GM18499 (cell line): ENCODE measurements around the gene ARFGEF3.
"Not testable (repeated sequence)": the region's sequence is repeated elsewhere in the genome, so short reads cannot be mapped to it uniquely, and the experiment has no call there.

Experiments
- ATAC-seq: cut with Tn5 transposase; IDR thresholded peaks from one replicate; pipeline ENCODE4 v1.9.1; 2021; ENCODE audit warnings: moderate number of reproducible peaks; ENCODE audit not compliant: insufficient read depth, unreplicated experiment

The ARFGEF3 gene

DNA sequence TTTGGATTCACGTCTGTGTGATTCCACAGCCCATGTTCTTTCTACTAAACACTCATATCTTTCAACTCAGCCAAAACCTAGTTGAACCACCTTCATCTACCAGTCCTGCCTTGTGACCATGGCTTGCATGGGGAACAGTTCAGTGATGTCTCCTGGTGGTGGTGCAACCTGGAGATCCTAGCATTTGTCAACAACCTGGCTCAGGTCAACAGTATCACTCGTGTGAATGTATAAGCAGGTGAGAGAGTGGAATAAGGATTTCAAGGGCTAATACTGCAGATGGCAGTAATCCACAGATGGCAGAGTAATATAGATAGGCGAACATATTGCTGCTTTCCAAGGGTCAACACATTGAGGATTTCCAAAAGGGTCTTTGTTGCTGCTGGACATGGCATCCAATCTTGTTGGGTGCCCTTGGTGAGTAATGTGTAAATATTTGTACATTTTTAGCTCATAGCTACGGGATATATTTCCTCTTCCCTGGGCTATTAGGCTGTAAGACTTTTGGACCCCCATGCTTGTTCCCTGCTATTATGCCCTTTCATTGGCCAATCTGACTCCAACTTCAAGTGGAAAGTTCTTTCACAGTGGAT is 43.1 kb downstream of the ARFGEF3 start:
- ATAC-seq: no peak

DNA sequence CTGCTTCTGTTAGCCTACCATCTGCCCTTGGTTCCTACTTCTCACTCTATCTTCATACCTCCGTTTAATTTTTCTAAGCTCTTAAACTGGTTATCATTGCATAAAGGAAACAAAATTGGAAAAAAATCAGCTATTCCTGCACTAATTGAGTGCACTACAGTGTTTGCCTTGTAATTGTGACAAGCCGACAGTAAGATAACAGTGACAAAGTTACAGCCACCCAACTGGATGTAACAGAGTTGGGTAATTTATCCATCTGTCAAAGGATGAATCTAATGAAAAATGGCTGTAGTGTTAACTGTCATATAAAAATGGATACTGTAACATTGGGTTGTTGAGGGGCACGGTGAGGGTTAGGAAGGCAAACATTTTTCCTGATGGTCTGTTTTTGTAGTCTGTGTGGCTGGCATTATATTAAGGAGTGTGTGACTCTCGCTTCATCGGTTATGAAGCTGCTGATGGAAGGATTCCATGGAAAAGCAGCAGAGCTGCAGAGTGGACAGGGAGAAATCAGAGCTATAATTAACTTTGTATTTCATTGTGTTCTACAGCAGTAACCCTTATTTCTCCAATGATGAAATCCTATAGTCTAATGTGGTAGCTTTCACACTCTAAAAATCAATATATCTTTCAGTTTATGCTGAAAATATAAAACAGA is 43.8 kb downstream of the ARFGEF3 start:
- ATAC-seq: no peak

DNA sequence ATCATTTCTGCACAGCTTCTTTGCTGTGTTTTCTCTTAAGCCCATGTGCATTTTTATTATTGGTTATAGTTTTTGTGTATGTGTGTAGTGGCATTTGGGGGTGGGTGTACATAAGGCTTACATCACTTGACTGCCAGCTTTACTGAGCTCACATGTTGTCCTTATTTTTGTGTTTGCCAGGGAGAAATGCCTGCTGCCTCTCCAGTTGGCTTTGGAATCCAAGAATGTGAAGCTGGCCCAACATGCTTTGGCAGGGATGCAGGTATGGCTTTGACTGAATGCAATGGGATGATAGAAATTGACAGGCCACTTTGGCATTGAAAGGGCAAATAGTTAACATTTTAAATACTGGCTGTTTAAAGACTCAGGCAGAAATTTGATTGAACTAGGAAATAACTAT is 45.1 kb downstream of the ARFGEF3 start:
- no peak for ATAC-seq

DNA sequence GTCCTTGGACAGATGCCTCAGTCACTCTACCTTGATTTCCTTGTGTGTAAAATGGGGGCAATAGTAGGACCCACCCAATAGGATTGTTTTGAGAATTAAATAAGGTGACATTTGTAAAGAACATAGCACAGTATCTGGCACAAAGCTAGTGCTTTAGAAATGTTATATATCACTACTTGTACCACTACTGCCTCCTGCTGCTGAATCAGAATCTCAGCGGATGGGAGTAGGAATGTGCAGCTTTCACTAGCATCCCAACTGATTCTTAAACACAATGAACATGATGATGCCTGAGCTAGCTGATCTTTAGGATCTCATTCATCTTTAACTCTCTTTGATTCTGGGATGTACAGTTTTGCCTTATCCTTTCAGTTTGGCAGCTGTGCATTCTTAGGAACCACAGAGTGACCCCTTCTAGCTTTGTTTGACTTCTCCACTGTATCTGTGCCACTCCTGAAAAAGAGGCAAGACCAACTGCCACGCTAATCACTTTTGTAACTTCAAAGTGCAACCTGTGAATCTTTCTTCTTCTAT is 49.4 kb downstream of the ARFGEF3 start:
- ATAC-seq: no peak

DNA sequence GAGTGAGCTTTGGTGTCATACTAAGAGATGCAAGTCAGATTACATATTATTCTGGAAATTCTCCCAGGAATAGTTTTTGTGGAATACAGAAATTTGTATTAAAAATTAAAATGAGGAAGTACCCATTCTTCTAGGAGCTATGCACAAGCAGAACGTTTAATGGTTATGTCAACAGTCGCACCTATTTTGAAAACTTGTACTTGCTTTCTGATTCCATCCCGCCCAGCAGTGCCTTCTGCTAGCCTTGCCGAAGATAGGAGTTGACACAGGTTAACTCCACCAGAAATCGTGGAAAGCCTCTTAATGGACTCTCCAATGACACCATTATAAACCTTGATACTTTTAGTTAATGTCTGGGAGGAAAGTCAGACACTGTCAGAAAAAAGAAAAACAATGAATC is 49.9 kb downstream of the ARFGEF3 start:
- ATAC-seq: no peak

DNA sequence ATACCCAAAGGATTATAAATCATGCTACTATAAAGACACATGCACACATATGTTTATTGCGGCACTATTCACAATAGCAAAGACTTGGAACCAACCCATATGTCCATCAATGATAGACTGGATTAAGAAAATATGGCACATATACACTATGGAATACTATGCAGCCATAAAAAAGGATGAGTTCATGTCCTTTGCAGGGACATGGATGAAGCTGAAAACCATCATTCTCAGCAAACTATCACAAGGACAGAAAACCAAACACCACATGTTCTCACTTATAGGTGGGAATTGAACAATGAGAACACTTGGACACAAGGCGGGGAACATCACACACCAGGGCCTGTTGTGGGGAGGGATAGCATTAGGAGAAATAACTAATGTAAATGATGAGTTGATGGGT is 50.8 kb downstream of the ARFGEF3 start:
- not testable (repeated sequence) for ATAC-seq

DNA sequence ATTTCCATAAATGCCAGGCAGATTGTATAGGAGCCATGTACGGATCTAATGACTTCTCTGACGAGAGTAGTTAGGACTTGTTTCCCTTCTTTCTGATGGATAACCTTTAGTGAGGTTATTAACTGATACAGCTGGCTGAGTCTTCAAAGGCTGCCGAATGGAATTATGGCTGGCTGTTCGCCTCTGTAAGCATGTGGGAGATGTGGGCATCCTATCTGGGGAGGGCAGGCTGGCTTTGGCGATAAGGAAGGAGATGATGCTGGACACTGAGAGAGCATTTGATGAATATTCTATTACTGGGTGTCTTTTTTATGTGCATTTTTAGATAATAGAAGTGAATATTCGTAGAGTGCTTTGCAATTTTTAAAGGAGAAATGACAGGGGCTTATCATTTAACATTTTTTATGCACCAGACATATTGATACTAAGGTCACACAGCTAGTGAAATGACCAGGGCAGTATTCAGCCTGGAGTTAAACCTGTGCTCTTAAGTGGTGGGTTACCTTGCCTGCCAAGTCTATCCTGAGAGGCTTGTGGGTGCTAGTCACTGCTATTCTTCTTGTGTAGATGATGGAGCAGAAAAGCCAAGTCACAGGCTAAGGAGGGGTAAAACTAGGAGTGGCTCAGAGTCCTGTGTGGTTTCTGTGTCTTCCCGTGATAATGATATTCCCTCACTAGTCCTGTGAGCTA is 53.5 kb downstream of the ARFGEF3 start:
- ATAC-seq: no peak

DNA sequence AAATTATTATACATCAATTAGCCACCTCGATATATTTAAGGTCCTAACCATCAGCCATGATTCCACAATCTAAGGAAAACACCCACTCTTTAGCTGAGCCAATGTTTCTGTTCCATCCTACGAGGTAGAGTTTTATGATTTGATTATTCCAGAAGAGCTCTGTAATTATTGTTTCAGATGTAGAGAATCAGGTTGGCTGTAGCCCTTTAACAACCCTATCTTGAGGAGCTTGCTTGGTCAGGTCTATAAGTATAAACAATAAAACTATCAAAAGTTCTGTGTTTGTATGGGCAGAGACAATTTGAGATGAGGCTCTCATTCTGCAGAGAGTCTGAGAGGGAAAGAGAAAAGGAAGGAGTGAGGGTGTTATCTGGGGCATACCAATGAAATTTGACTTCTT is 56.7 kb downstream of the ARFGEF3 start, which contains the start of gene PBOV1:
PBOV1 (minus strand) TSS at position 43 of the 400 bp plus-strand sequence. CDS start 96 bp downstream, outside the sequence.
- ATAC-seq: no peak

DNA sequence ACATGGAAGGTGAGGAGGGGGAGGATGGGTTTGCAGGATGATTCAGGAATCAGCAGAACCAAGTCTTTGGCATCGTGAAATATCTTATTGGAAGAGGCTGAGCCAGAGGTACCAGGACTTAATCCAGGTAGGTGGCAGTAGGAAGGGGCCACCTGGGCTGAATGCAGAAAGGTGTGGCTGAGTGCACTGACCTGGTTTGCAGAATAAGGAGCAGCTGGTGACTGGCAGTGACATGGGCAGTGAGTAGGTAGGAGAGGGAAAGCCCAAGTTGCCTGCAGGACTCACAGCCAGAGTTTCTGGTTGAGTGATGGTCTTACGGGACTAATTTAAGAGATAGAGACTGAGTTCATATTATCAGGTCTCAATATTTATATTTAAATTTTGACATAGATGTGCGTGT is 57.7 kb downstream of the ARFGEF3 start:
- ATAC-seq: no peak

DNA sequence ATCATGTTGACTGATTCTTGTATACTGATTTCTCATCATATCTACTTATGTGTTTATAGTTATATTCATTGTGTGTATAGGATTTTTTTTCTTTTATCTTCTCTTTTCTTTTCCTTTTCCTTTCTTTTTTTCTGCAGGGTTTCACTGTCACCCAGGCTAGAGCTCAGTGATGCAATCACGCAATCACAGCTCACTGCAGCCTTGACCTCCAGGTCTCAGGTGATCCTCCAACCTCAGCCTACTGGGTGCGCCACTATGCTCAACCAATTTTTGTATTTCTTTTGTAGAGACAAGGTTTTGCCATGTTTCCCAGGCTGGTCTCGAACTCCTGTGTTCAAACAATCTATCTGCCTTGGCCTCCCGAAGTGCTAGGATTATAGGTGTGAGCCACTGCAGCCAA is 58.2 kb downstream of the ARFGEF3 start:
- no peak for ATAC-seq

DNA sequence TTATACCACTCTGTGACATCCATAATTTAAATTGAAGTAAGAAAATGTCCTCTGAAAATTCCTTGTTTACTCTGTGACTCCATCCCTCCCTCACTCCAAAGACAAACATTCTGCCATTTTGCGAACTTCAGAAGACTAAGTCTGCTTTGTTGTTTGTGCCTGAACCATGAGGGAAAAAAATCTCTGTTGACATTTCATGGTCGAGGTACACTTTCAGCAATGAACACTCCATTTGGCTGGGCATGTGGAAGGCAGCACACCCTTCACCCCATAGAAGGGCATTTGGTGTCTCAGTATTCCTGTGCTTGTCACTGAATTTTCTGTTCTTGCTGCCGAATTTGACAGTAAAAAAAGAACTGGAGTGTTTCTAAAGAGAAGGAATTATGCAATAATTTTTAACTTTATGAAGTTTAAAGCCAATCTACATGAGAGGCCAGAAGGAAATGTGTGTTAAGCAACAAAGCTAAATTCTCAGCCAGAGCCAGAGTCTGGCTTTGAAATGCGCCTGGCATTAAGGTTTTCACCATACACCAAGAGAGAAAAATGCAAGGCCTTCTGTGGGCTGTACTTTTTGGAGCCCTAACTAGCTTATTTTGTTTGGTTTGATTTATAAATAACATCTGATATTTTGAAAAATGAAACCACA is 61.3 kb downstream of the ARFGEF3 start:
- ATAC-seq: no peak

DNA sequence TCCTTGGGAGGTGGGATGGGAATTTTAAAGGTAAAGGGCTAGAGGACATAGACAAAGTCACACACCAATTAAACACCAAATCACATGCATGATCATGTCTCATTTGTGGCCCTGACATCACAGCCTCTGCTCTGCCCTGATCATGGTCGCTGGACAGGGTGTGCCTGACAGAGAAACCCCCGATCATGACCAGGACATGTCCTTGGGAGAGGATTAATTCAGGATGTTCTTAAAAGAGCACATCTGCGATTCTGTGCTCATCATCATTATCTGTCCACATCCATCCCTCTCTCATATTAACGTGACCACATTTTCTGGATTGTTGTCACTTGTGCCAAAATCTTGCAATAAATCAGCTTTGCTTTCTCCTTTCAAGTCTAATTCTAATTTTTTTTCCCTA is 64.2 kb downstream of the ARFGEF3 start:
- no peak for ATAC-seq

DNA sequence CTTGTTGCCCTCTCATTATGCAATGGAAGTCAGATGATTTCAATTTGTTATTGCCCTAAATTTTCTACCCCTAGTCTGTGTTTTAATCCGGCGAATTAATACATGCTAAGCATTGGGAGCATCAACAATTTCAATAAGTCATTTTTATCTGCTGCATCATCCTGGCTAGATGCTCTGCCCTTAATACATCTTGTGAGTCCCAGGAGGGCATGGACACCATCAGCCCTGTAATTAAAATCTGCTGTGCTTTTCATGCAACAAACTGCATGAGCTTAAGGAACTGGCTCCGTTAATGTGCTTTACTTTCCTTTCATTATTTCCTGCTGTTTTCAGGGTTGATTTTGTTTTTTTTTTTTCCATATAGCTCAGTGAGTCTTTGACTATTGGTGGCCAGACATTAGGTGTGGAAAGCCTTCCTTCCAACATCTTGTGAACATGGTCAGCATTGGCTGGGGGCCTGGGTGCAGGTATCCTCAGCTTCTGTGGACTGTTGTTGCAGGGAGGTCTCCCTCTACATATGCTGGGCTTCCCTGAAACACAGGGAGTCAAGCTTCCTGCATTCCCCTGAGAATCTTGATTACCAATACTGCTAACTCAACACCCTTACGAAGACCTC is 65.1 kb downstream of the ARFGEF3 start:
- no peak for ATAC-seq

DNA sequence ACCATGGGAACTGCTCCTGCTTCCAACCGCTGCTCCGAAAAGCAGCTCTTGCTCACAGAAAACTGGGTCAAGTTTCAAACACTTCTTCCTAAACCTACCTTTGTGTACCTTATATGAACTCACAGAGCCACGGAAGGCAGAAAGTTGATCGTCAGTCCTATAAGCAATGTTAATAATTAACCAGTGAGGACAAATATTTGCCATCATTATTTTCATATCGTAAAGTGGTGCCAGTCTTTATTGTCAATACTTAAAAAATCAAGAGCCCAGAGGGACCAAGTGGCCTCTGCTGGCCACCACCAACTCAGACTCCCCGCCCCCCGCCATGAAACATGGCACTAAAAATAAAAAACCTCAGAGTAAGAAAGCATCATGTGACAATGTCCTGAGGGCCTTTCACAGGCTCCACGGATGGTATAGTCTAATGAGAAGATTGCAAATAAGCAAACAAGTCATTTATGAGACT is 65.6 kb downstream of the ARFGEF3 start:
- ATAC-seq: no peak

DNA sequence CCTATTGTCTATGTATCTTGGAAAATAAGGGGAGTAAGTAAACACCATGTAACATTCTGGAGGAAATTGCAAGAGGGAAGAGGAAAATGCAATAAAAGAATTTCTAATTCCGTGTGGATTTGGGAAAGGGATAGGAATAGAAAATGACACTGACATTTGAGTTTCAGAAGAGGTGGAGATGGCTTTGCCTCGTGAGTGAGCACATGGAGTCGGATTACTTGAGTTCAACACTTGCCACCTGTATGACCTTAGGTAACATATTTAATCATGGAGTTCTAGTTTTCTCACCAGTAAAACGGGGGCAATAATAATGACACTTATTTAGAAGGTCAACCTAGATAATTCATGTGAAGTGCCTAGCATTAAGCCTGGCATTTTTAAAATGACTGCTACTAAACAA is 67.3 kb downstream of the ARFGEF3 start:
- ATAC-seq: no peak

DNA sequence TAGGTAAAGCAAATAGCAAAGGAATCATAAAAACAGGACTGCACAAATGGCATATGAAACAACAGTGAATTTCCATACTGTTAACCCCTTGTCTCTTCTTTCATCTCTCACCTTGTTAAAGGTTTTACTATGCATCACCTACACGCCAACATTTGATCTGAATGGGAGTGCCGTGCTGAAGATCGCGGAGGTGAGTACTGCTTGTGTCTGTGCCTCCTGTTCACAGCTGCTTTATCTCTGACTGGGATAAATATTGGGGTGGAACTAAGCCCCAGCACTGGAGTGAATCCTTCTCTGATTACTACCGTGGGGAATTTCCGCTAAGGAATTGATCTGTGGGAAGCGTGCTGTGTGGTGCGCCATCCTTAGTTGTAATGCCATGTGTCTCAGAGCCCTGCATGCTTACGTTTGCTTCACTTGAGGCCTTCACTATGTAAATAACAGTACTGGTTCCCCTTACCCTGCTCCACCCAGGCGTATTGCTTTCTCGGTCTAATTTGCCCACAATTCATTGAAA is 68.0 kb downstream of the ARFGEF3 start:
- no peak for ATAC-seq

DNA sequence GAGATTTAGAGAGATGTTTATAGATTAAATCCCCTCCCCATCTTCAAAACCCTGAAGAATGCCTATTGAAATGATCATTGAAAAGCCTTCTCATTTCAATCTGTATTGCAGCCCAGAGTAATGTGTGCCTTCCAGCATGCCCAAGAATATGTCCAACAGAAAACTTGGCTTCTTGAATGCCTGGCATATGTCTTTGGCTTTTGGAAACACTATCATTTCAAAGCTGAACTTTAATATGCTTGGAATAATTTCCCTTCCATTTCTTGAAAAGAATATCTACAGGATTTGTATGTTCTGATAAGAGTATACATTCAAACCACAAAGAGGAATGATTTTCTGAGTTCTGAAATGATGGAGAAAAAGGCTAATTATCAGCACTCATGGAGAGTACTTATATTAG is 68.5 kb downstream of the ARFGEF3 start:
- no peak for ATAC-seq

DNA sequence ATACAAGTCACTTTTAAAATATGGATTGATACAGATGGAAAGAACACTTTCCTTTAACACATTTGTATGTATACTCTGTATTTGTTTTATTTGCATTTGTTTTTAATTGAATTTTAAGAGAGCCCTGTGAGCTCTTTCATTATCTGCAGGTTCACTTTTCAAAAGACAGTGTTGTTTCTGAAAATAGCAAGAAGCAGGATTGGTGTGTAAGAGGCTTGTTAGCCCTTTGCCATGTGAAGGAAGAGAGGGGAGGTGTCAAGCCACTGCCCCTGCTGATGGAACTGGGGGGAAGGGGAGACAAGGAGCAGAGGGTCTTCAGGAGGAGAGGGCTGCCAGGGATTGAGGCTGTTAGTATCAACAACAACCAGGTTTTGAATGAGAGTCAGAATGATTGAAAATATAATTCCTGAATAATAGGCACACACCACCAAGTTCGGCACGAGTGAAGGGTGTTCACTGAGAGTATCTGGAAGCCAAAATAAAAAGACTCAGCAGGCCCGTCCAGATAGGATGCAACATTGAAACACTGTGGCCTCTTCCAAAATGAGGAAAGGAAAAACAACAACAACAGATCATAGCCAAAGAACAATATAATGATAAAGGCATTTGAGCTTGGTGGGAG is 69.1 kb downstream of the ARFGEF3 start:
- ATAC-seq: no peak

DNA sequence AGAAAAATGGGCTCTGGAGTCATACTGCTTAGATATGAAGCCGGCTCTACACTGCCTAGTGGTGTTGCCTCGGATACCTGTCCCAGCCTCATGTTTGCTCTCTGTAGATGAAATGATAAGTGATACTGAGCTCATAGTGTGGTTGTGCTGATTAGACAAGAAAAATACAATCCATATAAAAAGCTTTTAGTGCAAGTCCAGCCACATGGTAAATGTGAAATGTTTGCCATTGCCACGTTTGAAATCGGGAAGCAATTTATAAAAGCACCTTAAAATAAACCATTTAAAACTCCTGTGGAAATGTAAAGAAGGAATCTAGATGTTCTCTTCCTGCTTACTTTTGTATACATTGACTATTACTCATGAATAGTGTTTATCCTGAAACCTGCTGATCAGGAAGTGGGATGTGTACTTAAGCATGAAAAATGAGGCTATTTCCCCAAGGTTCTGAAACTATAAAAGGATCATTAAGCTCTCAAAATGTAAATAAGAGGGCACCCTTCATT is 69.7 kb downstream of the ARFGEF3 start:
- no peak for ATAC-seq

DNA sequence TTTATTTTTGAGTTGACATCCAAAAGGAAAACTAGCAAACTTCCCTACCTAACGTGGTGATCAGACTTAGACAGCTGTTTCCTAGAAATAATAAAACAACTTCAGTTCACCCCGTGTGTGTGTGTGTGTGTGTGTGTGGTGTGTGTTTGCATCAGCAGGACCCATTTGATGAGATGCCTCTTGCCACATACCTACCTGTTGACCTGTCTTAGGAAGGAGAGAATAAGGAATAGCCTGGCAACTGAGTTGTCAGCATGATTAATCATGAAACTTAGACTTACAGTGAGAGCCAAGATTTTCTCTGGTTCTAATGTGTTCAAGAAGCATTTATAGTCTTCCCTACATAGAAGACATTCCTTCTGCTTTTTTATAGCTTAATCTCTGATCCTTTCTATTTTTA is 72.6 kb downstream of the ARFGEF3 start:
- no peak for ATAC-seq
